ENCODE results near the gene PTPRG. TPM values are rescaled to one million over a fixed set of nuclear protein-coding genes. Genes with fewer than 3 reads are reported as not detected.

Gene PTPRG
- total and polyA plus RNA-seq, 2 donors: 3.9 to 4.1 TPM

DNA sequence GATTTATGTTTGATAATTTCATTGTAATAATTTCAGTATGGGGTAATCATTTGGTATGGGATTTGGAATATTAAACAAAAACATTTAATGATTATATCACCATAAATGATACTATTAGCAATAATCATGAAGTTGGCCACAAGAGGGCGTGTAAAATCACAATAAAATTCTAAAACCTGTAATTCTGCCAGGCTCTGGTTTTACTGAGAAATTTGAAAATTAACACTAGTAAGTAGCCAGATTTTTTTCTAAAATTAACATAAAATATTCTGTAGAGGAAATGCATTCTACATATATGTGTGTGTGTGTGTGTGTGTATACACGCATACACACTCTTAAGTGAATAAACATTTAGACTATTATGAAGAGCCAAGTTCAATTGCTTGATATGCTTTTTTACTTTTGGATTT is 771.5 kb downstream of the PTPRG start:
- no peak overlapping the region for H3K4me3 ChIP-seq (ENCODE audit: low read length in 2 of 2)
- H3K4me1 ChIP-seq (ENCODE audit: control insufficient read depth in 2 of 2, insufficient read depth in 2 of 2, low read length in 2 of 2): no peaks in the 10 kb centered on the region
- no peak overlapping the region for H3K27ac ChIP-seq (ENCODE audit: low read depth in 1 of 2, low read length in 1 of 2)
- no peak for DNase-seq (ENCODE audit: low read depth in 6 of 9, low spot score in 9 of 9)
- H3K36me3 ChIP-seq (ENCODE audit: control insufficient read depth in 2 of 2, insufficient read depth in 2 of 2, low read length in 1 of 2): no peaks in the 10 kb centered on the region
- 60% methylated on average over 2 of the region's 2 CpGs for WGBS
- no peaks in the 10 kb centered on the region for H3K9me3 ChIP-seq (ENCODE audit: control insufficient read depth in 2 of 2, insufficient read depth in 1 of 2, low read length in 1 of 2)
- no peaks in the 10 kb centered on the region for H3K27me3 ChIP-seq (ENCODE audit: control insufficient read depth in 2 of 2, insufficient read depth in 1 of 2, low read length in 1 of 2)

DNA sequence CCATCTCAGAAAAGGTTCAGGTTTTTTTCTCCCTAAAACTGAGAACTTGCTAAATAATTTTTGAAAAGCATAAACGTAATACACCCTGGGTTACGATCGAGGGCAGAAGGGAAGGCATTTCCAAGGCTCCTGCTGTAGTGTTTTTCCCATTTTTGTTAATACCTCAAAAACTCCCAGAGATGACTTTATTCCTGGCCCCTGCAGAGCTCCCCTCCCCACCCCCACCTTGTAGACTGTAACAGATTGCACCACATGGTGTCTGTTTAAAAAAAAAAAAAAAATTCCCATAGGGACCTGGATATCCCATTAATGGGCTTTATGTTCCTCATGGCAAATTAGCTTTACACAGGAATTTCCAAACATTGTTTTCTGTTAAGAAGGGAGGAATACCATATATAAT is 773.8 kb downstream of the PTPRG start:
- H3K27me3 ChIP-seq (ENCODE audit: control insufficient read depth in 2 of 2, insufficient read depth in 1 of 2, low read length in 1 of 2): no peaks in the 10 kb centered on the region
- no peak overlapping the region for H3K4me3 ChIP-seq (ENCODE audit: low read length in 2 of 2)
- DNase-seq (ENCODE audit: low read depth in 6 of 9, low spot score in 9 of 9): no peak
- no peaks in the 10 kb centered on the region for H3K4me1 ChIP-seq (ENCODE audit: control insufficient read depth in 2 of 2, insufficient read depth in 2 of 2, low read length in 2 of 2)
- H3K36me3 ChIP-seq (ENCODE audit: control insufficient read depth in 2 of 2, insufficient read depth in 2 of 2, low read length in 1 of 2): no peaks in the 10 kb centered on the region
- WGBS: 96% methylated on average over 3 of the region's 3 CpGs
- no peak overlapping the region for H3K27ac ChIP-seq (ENCODE audit: low read depth in 1 of 2, low read length in 1 of 2)
- no peaks in the 10 kb centered on the region for H3K9me3 ChIP-seq (ENCODE audit: control insufficient read depth in 2 of 2, insufficient read depth in 1 of 2, low read length in 1 of 2)

- WGBS: 77% methylated on average over 2 of the region's 2 CpGs
- no peak for DNase-seq (ENCODE audit: low read depth in 6 of 9, low spot score in 9 of 9)
Observed at GRCh38 chr3:62343755-62344154, 782.4 kb downstream of the PTPRG start.

More at GRCh38 chr3:62343755-62344154, 782.4 kb downstream of the PTPRG start:
- Histone ChIP-seq H3K4me3 (ENCODE audit: low read length in 2 of 2) (no peak overlapping the region), H3K9me3 (ENCODE audit: control insufficient read depth in 2 of 2, insufficient read depth in 1 of 2, low read length in 1 of 2) (no peaks in the 10 kb centered on the region), H3K27ac (ENCODE audit: low read depth in 1 of 2, low read length in 1 of 2) (no peak overlapping the region), H3K36me3 (ENCODE audit: control insufficient read depth in 2 of 2, insufficient read depth in 2 of 2, low read length in 1 of 2) (no peaks in the 10 kb centered on the region), H3K27me3 (ENCODE audit: control insufficient read depth in 2 of 2, insufficient read depth in 1 of 2, low read length in 1 of 2) (no peaks in the 10 kb centered on the region), H3K4me1 (ENCODE audit: control insufficient read depth in 2 of 2, insufficient read depth in 2 of 2, low read length in 2 of 2) (no peaks in the 10 kb centered on the region)
